Heart left ventricle (tissue), 13 donors: ENCODE results near the gene DRD2.

Experiments
- CTCF ChIP-seq, 12 donors: fragments of 200-600 bp; sonication (generic) in 4 of 12; IDR thresholded peaks; one replicate each; pipeline versions ENCODE4 v1.5.0 to v1.8.0; 2018 to 2022; ENCODE audit warnings: antibody characterized with exemption in 12 of 12, mild to moderate bottlenecking in 5 of 12
- POLR2A ChIP-seq, 2 donors: fragments of 450-650 bp; IDR thresholded peaks; one replicate each; pipeline ENCODE4 v1.6.1; 2017; ENCODE audit warnings: antibody characterized with exemption in 2 of 2, mild to moderate bottlenecking in 2 of 2, moderate library complexity in 2 of 2
- donor health status: ischemic (EF 13 %, LVEDD 7.1; RV severe dilation, severe dysfunction).
- donor health status: DM: no; HTN: yes; CAD: no.
- donor health status: DM: no; HTN: no; CAD: no.
- donor health status: ischemic (EF 25% LVEDD 6.9; RV normal size, moderate dysfunction).
- donor health status: ischemic (EF 25% LVEDD 5.7; RV mildly dilated, moderate dysfunction).
- donor health status: ischemic (EF 35%, LVEDD 5.7; RV mildly dilated, moderate dysfunction).
- donor health status: nonischemic (EF 11% LVEDD 7.7; RV severe dilation, severe dysfunction).
- donor health status: DM: yes; HTN: yes; CAD: no.
- donor health status: PGD.
- donor health status: ischemic (EF 29% LVEDD 5.4; RV normal size, mild dysfunction).
- donor health status: nonischemic (EF 23%, LVEDD 6.1; RV moderate dilation, normal function).

DNA sequence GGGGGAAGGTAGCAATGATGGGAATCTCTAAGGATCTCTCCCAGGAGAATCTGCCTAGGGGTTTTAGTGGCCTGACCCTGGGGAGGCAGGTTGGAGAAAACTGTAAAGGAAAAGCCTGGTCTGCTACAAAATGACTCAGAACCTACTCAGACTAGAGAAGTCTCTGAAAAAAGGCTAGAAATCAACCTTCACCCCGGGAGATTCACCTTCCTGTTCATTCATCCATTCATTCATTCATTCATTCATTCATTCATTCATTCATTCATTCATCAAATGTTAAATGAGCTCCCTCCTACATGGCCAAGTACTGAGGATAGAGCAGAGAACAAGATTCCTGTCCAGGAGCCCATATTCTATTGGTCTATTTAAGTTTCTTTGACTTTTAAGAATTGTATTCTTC, 96.5 kb downstream of the DRD2 start:
- TF ChIP-seq POLR2A (IDR thresholded peaks at IDR 0.05) (no peak), CTCF (IDR thresholded peaks at IDR 0.05) (no peak)
